AG10803 (cell line): ENCODE measurements around the gene SLC25A18.

Experiments used
- DNase-seq: peaks from one replicate; pipeline ENCODE4 v3.0.0; 2010; ENCODE audit warnings: low read depth
- H3K4me3 ChIP-seq: 2 replicates; pipeline ENCODE4 v1.5.1; 2011; ENCODE audit warnings: mild to moderate bottlenecking, low read length, control low read depth
- TF ChIP-seq, protein P1 (sequence below): conservative IDR thresholded peaks from 2 replicates; pipeline ENCODE4 v1.5.1; 2011; ENCODE audit warnings: mild to moderate bottlenecking, low read length, control low read depth, inconsistent platforms

The SLC25A18 gene

GRCh38 chr22:17537155-17537554 lies 26.1 kb upstream of the SLC25A18 start:
- peak; percentile 8 for DNase-seq

GRCh38 chr22:17540481-17540880 lies 22.8 kb upstream of the SLC25A18 start:
- TF ChIP-seq, protein P1, sequence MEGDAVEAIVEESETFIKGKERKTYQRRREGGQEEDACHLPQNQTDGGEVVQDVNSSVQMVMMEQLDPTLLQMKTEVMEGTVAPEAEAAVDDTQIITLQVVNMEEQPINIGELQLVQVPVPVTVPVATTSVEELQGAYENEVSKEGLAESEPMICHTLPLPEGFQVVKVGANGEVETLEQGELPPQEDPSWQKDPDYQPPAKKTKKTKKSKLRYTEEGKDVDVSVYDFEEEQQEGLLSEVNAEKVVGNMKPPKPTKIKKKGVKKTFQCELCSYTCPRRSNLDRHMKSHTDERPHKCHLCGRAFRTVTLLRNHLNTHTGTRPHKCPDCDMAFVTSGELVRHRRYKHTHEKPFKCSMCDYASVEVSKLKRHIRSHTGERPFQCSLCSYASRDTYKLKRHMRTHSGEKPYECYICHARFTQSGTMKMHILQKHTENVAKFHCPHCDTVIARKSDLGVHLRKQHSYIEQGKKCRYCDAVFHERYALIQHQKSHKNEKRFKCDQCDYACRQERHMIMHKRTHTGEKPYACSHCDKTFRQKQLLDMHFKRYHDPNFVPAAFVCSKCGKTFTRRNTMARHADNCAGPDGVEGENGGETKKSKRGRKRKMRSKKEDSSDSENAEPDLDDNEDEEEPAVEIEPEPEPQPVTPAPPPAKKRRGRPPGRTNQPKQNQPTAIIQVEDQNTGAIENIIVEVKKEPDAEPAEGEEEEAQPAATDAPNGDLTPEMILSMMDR: no peak
- DNase-seq: no peak
- no peak overlapping the region for H3K4me3 ChIP-seq

More at GRCh38 chr22:17537155-17537554, 26.1 kb upstream of the SLC25A18 start:
- TF ChIP-seq, protein P1: no peak
- no peak overlapping the region for H3K4me3 ChIP-seq

DNA sequence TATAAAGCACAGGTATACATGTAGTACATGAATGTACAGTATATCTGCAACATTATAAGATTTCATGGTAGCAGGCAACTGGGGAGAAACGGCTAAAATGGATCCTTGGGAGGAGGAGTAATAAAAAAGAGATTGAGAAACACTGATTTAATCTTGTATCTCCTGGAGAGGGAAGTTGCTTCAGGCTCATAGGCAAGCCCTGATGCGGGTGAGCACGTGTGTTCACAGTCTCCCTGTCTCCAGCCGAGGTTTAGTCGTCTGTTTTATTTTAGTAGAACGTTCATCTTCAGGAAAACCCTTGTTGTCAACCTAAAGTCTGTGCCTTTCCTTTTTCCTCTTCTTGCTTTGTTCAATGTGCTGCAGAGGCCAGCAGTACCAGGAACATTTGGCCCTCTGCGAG lies 21.8 kb upstream of the SLC25A18 start:
- no peak overlapping the region for H3K4me3 ChIP-seq
- no peak for DNase-seq
- TF ChIP-seq, protein P1: no peak

DNA sequence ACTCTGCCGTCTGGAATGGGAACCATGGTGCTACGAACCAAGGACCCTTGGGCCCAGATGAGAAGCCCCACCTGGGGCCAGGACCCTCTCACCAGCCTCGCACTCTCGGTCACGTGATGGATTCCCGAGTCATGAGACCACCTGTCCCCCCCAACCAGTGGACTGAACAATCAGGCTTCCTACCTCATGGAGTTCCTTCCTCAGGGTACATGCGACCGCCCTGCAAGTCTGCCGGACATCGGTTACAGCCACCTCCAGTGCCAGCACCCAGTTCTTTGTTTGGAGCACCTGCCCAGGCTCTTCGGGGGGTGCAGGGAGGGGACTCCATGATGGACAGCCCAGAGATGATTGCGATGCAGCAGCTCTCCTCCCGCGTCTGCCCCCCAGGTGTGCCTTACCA lies 20.8 kb upstream of the SLC25A18 start:
- no peak overlapping the region for H3K4me3 ChIP-seq
- TF ChIP-seq, protein P1: no peak
- DNase-seq: no peak

- TF ChIP-seq, protein P1: no peak
- DNase-seq: no peak
- H3K4me3 ChIP-seq: no peak overlapping the region
Observed at GRCh38 chr22:17548010-17548755, 15.1 kb upstream of the SLC25A18 start.

DNA sequence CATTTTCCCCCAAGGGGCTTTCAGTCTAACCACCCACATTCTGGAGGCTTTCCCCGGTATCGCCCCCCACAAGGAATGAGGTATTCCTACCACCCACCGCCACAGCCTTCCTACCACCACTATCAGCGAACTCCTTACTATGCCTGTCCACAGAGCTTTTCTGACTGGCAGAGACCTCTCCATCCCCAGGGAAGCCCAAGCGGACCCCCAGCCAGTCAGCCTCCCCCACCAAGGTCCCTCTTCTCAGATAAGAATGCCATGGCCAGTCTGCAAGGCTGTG lies 14.6 kb upstream of the SLC25A18 start:
- no peak for DNase-seq
- no peak overlapping the region for H3K4me3 ChIP-seq
- TF ChIP-seq, protein P1: no peak

- no peak overlapping the region for H3K4me3 ChIP-seq
- no peak for DNase-seq
- TF ChIP-seq, protein P1: no peak
Observed at GRCh38 chr22:17549183-17549582, 14.1 kb upstream of the SLC25A18 start.
